ENCODE data around the gene MVP.

DNA sequence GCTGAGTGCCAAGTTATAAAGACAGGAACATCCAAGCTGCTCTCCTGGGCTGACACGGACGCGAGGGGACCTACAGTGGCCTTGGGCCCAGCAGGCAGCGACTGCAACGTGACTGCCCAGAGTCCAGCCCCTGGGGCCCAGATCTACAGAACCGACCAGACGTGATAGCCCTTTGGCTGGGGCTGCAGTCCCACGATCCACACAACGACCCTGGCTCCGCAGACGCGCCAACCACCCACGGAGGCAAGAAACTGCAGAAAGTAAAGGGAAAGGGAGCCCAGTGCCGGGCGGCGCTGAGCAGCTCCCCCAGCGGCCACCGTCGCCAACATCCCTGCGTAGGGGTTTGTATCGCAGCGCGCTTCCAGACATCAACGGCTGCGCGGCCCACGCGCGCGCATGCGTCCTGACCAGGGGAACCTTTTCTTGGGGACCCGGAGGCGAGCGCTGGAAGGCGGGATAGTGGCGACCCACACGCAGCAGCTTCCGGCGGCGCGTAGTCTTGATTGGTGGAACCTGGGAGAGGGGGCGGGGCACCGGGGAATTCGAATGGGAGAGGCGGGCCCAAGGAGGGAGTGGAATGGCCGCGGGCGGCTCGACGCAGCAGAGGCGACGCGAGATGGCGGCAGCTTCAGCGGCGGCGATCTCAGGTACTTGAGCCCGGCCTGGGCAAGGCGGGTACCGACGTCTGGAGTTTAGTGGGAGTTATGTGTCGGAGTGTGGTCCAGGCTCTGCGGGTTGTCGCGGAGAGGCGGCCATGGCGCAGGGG, 29.9 kb upstream of the MVP start, which contains the start of gene KIF22:
- TF ChIP-seq, protein P1, sequence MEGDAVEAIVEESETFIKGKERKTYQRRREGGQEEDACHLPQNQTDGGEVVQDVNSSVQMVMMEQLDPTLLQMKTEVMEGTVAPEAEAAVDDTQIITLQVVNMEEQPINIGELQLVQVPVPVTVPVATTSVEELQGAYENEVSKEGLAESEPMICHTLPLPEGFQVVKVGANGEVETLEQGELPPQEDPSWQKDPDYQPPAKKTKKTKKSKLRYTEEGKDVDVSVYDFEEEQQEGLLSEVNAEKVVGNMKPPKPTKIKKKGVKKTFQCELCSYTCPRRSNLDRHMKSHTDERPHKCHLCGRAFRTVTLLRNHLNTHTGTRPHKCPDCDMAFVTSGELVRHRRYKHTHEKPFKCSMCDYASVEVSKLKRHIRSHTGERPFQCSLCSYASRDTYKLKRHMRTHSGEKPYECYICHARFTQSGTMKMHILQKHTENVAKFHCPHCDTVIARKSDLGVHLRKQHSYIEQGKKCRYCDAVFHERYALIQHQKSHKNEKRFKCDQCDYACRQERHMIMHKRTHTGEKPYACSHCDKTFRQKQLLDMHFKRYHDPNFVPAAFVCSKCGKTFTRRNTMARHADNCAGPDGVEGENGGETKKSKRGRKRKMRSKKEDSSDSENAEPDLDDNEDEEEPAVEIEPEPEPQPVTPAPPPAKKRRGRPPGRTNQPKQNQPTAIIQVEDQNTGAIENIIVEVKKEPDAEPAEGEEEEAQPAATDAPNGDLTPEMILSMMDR (conservative IDR thresholded peaks at IDR 0.05; ENCODE audit: low read depth, low read length), result peak; percentile 59
- TF ChIP-seq EZH2 (IDR thresholded peaks at IDR 0.05; ENCODE audit: low read length, unreplicated experiment), result no peak
- TF ChIP-seq EZH2phosphoT487 (IDR thresholded peaks at IDR 0.05; ENCODE audit: borderline replicate concordance, low read length), result no peak
